HG03460 (cell line): ENCODE results near the gene MPZL1.
"Not testable (repeated sequence)": the region's sequence is repeated elsewhere in the genome, so short reads cannot be mapped to it uniquely, and the experiment has no call there.

Experiments
- ATAC-seq: cut with Tn5 transposase; IDR thresholded peaks from one replicate; pipeline ENCODE4 v1.9.1; 2021; ENCODE audit not compliant: unreplicated experiment

MPZL1 gene

DNA sequence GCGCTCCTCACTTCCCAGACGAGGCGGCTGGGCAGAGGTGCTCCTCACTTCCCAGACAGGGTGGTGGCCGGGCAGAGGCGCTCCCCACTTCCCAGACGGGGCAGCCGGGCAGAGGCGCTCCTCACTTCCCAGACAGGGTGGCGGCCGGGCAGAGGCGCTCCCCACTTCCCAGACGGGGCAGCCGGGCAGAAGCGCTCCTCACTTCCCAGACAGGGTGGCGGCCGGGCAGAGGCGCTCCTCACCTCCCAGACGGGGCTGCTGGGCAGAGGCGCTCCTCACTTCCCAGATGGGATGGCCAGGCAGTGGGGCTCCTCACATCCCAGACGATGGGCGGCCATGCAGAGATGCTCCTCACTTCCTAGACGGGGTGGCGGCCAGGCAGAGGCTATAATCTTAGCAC is 84.5 kb downstream of the MPZL1 start:
- not testable (repeated sequence) for ATAC-seq

DNA sequence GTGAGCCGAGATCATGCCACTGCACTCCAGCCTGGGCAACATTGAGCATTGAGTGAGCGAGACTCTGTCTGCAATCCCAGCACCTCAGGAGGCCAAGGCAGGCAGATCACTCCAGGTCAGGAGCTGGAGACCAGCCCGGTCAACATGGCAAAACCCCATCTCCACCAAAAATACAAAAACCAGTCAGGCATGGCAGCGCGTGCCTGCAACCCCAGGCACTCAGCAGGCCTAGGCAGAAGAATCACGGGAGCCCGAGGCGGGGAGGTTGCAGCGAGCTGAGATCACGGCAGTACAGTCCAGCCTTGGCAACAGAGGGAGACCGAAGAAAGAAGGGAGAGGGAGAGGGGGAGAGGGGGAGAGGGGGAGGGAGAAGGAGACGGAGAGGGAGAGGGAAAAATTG is 84.9 kb downstream of the MPZL1 start:
- ATAC-seq = not testable (repeated sequence)

DNA sequence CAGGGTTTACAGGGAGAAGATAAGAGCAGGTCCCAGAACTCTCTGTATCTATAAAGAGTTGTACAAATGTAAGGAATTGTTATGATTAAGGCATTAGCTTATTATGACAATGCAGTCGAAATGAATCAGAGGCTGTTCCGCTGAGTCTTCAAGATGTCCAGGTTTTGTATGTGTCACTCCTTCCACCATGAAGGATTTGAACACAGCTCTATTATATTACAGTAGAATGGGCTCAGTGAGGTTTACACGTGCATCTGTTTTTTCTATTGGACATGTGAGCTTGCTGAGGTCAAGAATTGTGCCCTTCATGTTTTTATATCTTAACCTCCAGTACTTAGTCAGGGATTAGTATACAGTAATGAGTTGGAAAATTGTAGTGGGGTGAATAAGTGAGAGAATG is 86.3 kb downstream of the MPZL1 start:
- no peak for ATAC-seq

DNA sequence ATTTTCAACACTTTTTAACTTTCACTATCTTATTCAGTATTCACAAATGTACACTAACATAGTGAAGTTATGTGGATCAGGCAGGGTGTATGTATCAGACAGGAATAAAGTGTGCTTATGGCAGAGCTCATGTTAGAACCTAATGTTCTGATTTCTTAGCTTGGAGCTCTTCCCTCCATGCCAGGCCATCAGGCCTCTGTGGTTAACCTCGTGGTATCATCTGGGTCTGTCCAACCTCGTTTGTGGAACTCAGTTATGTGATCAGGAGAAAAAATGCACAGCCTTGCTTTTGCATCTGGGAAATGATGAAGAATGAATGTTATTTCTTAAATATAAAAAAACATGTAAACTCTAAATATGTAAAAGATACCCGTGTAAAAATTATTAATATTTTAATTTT is 86.9 kb downstream of the MPZL1 start:
- no peak for ATAC-seq

DNA sequence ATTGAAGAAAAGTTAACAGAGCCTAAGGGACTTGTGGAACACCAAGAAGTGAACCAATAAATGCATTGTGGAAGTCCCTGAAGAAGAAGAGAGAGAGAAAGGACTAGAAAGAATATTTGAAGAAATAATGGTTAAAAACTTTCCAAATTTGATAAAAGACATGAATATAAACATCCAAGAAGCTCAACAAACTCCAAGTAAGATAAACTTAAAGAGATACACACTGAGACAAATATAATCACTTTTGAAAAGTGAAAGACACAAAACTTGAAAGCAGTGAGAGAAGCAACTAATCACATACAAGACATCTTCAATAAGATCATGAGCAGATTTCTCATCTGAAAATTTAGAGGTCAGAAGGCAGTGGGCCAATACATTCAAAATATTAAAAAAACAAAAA is 91.2 kb downstream of the MPZL1 start:
- no peak for ATAC-seq

DNA sequence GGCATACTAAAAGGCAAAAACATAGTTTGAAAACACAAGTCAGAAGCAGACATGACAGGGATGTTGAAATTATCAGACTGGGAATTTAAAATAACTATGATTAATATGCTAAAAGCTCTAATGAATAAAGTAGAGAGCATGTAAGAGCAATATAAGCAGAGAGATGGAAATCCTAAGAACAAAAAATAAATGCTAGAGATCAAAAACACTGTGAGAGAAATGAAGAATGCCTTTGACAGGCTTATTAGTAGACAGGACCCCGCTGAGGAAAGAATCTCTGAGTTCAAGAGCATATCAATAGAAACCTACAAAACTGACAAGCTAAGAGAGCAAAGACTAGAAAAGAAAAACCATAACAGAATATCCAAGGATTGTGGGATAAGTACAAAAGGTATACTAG is 93.9 kb downstream of the MPZL1 start:
- ATAC-seq = no peak

DNA sequence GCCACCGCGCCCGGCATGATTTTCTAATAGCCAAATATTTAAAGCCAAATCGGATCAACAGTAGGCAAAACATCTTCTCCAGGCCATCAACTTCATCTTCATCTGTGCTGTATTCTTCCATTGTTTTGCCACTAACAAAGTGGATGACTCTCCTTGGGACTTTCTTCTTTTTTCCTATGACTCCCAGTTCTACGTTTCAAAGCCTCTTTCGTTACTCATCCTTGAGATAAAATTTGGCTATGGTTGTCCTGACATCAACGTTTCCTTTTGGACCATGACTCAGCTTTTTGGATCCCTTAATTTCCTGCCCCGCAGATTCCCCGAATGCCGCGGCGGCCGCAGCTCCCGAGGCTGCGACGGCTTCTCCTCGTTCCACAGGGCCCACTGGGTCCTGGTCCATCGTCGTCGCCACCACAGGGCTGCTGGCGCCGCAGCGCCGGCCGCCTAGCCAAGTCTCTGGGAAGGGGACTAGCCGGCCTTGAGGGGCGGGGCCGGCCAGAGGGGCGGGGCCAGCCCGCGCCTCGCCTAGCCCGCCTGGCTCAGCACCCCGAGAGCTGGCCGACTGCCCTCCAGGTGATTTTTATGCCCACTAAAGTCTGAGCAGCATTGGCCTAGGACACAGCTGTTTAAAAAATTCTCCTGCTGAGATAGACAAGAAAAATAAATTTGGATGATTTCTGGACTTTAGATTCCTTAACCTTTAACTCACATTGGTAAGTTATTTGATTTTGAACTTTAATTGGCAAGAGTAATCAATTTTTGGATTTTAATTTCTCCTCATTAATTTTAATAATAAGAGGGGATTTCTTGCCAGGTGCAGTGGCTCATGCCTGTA is 98.3 kb downstream of the MPZL1 start:
- no peak for ATAC-seq

DNA sequence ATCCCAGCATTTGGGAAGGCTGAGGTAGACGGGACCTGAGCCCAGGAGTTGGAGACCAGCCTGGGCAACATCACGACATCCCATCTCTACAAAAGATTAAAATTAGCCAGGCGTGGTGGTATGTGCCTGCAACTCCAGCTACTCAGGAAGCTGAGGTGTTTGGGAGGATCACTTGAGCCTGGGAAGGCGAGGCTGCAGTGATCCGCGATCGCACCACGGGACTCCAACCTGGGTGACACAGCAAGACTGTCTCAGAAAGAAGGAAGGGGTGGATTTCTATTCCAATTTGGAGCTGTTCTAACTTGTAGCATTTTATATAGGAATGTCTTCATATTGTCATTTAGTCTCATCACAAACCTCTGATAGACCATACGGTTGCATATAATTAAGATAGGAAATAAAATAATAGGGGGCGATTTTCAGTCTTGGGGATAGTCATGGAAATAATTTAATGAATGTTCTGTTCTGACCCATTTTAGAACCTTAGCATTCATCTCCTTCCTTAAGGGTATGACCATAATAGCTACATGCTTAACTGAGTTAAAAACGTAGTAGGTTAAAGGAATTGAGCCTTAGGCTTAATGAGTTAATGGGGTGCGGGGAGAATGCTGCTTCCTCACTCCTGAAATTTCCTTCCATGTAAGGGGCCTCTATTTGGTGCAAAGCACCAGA is 99.0 kb downstream of the MPZL1 start:
- ATAC-seq = no peak

DNA sequence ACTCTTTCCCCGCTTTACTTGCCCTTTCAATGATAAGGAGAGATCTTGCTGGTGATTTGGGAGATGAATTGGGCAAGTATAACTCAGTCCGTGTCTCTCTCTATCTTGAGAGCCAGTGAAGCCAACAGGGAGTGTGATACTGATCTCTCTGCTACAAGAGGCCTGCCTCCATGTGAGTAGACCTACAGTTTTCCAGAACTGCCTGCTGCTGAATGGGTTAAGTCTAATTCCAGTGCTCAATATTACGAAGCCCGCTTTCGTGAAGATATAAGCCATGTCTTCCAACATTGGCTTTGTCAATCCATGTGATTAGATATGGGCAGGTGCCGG is 99.5 kb downstream of the MPZL1 start:
- ATAC-seq = no peak

DNA sequence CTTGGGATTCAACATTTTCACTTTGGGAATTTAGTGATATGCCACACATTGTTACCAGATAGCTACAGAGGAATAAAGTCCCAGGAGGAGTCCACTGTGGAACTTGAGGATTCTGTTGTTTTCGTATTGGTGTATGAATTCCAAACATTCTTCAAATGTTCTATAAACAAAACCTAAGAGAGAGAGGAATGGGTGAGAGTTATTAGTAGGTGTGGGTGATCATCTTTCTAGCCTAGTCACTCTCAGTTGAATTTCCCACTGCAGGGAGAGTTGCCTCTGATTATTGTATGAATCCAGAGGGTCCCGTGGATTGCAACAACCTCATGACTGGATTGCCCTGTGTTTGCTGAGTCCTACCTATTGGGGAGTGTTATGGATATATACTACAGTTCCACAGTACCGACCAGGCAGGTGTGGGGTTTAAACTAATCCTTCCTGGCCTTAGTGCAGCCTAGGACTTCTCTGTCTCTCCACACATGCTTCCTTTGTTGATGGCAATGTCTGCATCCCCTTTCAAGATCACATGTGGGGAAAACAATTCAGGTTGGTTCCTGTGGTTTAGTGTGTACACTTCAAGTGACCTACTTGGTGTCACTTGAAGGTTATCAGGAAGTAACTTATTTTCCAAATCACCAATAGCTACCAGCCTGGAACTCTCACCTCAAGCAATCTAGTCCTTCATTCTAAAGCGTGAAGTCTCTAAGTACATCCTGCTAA is 100.3 kb downstream of the MPZL1 start:
- no peak for ATAC-seq

DNA sequence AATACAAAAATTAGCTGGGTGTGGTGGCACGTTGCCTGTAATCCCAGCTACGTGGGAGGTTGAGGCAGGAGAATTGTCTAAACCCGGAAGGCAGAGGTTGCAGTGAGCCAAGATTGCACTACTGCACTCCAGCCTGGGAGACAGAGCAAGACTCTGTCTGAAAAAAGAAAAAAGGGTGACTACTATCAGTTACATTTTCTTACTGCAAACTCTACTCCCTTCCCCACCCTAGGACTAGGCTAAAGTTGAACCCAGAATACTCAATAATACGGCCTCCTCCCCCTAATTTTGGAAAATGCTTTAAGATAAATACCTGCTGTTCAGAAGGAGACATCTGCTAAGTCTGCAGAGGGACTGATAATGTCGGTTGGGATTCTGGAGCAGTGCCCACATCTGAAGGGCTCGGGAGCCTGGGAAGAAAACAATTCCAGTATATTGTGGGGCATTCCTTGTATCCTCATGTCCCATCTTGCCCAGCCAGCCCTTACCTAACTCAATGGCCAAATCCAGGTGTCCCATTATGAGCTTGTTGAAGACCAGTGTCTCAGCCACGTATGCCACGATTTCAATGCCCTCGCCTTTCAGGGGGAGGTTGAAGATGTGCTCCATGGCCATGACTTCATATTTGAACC is 102.5 kb downstream of the MPZL1 start:
- ATAC-seq = no peak

DNA sequence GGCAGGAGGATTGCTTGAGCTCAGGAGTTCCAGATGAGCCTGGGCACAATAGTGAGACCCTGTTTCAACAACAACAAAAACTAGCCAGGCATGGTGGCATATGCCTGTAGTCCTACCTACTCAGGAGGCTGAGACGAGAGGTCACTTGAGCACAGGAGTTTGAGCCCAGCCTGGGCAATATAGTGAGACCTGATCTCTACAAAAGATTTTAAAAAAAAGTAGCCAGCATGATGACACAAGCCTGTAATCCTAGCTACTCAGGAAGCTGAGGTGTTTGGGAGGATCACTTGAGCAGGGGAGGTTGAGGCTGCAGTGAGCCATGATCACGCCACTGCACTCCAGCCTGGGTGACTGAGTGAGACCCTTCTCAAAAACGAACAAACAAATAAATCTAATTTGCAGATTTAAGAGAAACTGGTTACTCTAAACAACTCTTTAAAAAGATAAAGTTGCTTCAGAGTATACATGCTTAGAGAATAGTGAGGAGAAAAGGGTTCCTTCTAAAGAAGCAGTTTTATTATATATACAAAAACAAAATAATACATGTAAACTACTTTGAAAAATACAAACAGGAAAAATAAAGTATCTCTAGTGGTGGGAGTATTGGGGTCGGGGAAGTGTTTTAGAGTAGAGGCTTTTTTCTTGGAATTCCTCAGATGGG is 103.8 kb downstream of the MPZL1 start:
- ATAC-seq = no peak

DNA sequence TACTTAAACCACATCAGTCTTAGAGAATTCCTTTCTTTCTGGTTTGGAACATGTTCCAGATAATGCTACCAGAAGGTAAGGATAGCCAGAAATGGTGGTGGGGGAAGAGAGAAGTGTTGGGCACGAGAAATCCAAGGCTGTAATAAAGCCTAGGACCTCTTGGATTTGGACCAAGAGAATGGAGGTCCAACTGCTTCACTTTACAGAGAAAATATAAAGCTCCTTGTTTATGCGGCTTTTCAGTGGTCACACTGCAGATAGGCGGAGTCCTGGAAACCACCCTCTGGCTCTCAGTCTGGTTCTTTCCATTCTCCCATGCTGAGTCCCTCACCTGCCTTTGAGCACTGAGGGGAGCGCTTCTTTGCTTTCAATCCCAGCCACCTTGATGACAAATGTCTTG is 104.3 kb downstream of the MPZL1 start:
- ATAC-seq = no peak

DNA sequence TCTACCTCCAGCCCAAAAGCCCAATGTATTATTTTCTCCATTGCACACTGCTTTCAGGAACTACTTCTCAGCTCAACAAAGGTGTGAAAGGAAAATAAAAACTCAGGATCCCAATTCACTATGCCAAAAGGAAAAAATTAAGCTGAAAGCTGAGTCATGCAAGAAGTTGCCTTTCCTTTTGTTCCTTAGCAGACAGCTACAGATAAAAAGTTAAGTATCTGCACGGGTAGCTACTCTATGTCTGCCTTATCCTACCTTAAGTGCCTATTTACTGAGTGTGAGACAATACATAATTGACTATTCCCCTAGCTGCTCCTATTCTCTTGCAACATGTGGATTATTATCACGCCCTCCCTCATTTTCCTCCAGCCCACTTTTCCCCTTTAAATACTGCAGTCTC is 108.1 kb downstream of the MPZL1 start:
- no peak for ATAC-seq

DNA sequence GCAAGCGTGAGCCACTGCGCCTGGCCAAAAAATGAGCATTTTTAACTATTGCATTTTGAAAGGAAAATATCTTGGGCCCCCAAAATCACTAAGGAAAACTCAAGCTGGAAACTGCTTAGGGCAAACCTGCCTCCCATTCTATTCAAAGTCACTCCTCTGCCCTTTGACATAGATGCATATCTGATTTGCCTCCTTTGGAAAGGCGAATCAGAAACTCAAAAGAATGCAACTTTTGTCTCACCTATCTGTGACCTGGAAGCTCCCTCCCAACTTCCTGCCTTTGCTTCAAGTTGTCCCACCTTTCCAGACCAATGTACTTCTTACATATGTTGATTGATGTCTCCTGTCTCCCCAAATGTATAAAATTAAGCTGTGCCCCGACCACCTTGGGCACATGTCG is 108.9 kb downstream of the MPZL1 start:
- ATAC-seq = not testable (repeated sequence)

DNA sequence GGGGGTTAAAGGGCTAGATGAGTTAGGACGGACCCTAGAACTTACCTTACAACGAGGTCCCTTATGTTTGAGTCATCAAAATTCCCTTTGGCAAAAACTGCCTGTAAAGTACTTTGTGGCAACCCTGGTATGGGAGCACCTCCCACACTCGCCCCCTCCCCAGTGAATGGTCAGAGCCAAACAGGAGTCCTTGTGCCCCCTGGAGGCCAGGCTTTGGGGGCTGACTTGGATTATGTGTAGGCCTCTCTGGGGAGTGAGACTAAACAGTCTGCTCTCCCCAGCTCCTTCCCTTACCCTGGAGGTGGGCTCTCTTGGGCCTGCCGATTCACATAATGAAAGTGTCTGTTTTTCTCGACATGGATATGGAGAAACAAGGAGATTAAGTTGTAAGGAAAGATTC is 110.9 kb downstream of the MPZL1 start:
- ATAC-seq = no peak

DNA sequence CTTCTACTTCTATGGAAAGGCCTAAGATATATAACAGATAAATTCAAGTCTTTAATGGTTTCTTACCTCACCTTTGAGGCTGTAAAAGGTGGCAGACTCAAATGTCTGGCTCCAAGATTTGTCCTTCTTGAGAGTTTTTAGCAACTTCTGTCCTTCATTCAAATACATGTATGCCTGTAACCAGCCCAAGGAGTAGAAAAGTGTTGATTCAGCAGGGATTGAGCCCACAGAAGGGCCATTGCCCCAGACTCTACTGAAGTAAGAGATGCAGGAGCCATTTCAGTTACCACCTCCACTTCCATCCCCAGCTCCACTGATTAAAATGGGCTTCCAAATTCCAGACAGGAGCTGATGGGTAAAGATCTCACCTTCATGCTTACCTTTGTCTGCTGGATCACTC is 112.1 kb downstream of the MPZL1 start:
- ATAC-seq = no peak

DNA sequence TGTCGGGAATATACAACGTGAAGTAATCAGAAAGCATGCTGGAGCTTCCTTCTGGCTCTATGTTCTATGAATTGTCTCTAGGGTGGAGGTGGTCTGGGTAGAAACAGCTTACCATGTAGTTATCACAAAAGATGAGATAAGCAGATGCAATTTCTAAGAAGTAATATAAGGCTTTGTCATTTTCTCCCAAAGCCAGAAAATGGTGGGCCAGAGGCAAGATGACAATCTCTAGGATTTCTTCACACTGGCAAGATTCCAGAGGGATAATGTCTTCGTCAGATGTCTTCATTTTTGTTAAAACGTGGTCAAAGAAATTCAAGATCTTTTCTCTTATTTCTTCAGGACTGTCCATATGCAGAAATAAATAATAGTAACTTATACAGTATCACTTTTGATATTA is 114.4 kb downstream of the MPZL1 start:
- ATAC-seq = no peak

DNA sequence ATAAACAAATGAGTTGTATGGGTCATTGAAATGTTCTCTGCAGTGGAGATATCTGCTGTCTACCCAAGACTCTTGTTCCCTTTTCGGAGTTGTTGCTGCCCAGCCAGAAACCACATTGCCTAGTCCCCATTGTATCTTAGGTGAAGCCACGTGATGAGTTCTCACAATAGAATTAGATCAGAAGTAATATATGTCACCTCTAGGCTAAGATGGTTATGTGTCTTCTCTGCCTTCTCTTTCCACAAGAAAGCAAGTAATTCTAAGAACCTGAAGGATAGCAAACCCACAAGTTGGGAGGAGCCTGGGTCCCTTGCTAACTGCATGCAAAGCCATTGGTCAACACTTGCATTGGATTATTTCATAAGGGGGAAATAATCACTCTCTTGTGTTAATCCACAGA is 115.5 kb downstream of the MPZL1 start:
- ATAC-seq = no peak

DNA sequence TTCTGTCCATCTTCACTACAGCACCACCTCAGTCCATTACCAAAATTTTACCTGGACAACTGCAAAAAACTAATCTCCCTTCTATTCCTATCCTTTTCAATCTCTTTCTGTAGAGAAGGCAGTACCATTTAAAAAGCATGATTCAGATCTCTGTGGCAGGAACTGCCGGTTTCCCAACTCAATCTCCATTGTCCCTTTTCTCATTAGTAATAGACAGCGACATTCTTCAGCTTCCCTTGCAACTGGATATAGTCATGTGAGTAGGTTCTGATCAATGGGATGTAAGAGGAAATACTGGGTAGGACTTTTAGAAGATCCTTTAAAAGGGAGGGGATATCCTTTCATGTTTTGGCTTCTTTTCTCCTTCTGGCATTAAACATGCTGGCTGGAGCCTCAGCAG is 117.2 kb downstream of the MPZL1 start:
- no peak for ATAC-seq
